Prostate gland (tissue), 2 donors: ENCODE data around the gene LZTR1. TPM values are rescaled to one million over a fixed set of nuclear protein-coding genes. Genes with fewer than 3 reads are reported as not detected.
"Not testable (repeated sequence)": the region's sequence is repeated elsewhere in the genome, so short reads cannot be mapped to it uniquely, and the experiment has no call there.

Source experiments
- DNase-seq: peaks from one replicate; pipeline ENCODE4 v3.0.0-alpha.2; 2019; ENCODE audit warnings: low spot score
- H3K27ac ChIP-seq, 2 donors: fragments of 200-600 bp; sonication (generic); 2 replicates each; pipeline ENCODE4 v1.5.1; 2017 to 2019
- H3K27me3 ChIP-seq: fragments of 200-600 bp; sonication (generic); replicated peaks from 2 replicates; pipeline ENCODE4 v1.5.1; 2019; ENCODE audit not compliant: insufficient read depth
- H3K36me3 ChIP-seq, 2 donors: fragments of 200-600 bp; sonication (generic); 1 replicate in 1 of 2; 2 replicates in 1 of 2; pipeline versions ENCODE4 v1.5.1 to v1.8.1; 2017 to 2019
- H3K4me1 ChIP-seq: fragments of 200-600 bp; sonication (generic); replicated peaks from 2 replicates; pipeline ENCODE4 v1.5.1; 2019
- H3K4me3 ChIP-seq, 2 donors: fragments of 200-600 bp; sonication (generic); 2 replicates each; pipeline ENCODE4 v1.5.1; 2017 to 2019
- H3K9me3 ChIP-seq: fragments of 200-600 bp; sonication (generic); 2 replicates; pipeline ENCODE4 v1.5.1; 2017
- CTCF ChIP-seq, 4 experiments: fragments of 200-600 bp in 2 of 4; fragments of 450-650 bp in 2 of 4; sonication (generic) in 2 of 4; IDR thresholded peaks; 1 replicate in 3 of 4; 2 replicates in 1 of 4; pipeline ENCODE4 v1.5.1; 2016 to 2019; ENCODE audit warnings: antibody characterized with exemption in 4 of 4, mild to moderate bottlenecking in 2 of 4, moderate library complexity in 2 of 4
- POLR2A ChIP-seq: fragments of 450-650 bp; IDR thresholded peaks from one replicate; pipeline ENCODE4 v1.6.1; 2016; ENCODE audit warnings: antibody characterized with exemption, mild to moderate bottlenecking
- POLR2AphosphoS5 ChIP-seq: sonication (generic); formaldehyde crosslinking; IDR thresholded peaks from one replicate; pipeline ENCODE4 v1.6.1; 2017; ENCODE audit warnings: antibody characterized with exemption
- WGBS: methylation state at CpG from one replicate; pipeline ENCODE4 v1.1.5; 2018; 5-methylcytosine and 5-hydroxymethylcytosine counted together
- intact Hi-C: fragments of 100-400 bp; cut with DNase I; formaldehyde crosslinking; loops from one replicate; pipeline ENCODE4 v1.14.2; 2022
- total RNA-seq, 2 donors: library from RNA; depleted of rRNA; stranded (reverse); fragments of >200 nt; gene quantifications; one replicate each; pipeline ENCODE4 v1.1.0, GENCODE V29; 2016

LZTR1 gene
- total RNA-seq, 2 donors from 2014 or later: 41.5 to 48.9 TPM

DNA sequence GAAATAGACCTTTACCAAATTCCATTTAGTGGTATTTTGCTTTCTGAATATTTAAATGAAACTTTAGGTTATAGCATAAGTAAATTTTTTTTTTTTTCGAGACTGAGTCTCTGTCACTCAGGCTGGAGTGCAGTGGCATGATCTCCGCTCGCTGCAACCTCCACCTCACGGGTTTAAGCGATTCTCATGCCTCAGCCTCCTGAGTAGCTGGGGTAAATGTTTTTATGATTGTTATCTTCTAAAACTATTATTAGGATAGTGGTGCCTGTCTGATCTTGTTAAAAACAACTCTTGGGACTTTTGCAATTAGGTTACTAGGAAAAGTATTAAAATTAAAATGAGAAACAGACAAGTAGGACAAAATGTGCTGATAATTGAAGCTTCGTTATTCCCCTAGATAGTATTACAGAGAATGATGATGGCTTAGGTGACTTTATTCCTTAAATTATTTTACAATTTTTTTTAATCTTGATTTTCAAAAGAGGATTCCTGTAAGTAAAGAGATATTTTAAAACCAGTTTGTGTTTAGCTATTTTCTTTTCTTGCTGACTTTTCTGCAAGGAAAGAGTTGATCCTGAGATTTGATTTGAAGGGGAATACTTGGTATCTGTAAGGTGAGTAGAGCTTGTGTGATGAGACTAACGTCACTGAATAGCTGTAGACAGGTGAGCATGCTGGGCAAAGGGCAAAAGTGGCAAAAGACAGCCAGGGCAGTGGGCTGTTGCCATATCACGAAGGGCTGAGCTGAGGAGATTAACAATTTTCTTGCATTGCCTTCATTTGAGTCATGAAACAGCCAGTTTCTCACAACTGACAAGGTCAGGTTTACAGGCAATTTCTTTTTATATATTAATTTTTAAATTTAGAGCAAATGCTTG is 44.1 kb upstream of the LZTR1 start:
- no peaks in the 10 kb centered on the region for H3K36me3 ChIP-seq
- H3K27ac ChIP-seq: peak overlapping the region in 1 of 2 donors; percentile 11
- H3K4me1 ChIP-seq: peaks cover 5% of the 10 kb centered on the region
- TF ChIP-seq CTCF (IDR thresholded peaks at IDR 0.05) (no peak), POLR2A (no peak), POLR2AphosphoS5 (no peak)
- 43% methylated on average over 8 of the region's 8 CpGs for WGBS
- intact Hi-C loops: no loop called here
- H3K9me3 ChIP-seq: no peaks in the 10 kb centered on the region
- no peaks in the 10 kb centered on the region for H3K27me3 ChIP-seq
- DNase-seq: no peak
- no peak overlapping the region for H3K4me3 ChIP-seq

GRCh38 chr22:20939457-20940185 is 42.5 kb upstream of the LZTR1 start:
- H3K27me3 ChIP-seq, DNase-seq, H3K27ac ChIP-seq, H3K36me3 ChIP-seq, intact Hi-C loops, H3K4me3 ChIP-seq, H3K9me3 ChIP-seq, H3K4me1 ChIP-seq: not testable (repeated sequence)
- 89% methylated on average over 14 of the region's 14 CpGs for WGBS

DNA sequence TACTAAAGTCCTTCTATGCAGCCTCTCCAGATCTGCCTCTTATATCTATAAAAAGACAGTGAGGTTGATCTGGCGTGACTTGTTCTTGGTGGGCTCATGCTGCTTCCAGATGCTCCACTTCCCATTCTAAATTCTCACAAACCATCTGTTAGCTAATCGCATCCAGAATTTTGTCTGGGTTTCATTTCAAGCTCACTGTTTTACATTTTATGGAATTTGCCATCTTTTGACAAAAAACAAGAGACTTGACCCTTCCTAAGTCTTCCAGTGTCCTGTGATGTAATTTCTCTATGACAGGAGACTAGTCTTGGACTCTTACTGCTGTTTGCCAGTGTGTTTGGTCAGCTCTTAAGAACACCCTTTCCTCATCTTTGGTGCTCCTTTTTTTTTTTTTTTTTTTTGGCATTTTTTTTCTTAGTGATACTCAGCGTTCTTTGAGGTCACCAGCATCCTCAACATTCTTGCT is 41.9 kb upstream of the LZTR1 start:
- Histone ChIP-seq H3K4me1 (peaks cover 5% of the 10 kb centered on the region), H3K36me3 (no peaks in the 10 kb centered on the region), H3K4me3 (no peak overlapping the region), H3K9me3 (no peaks in the 10 kb centered on the region), H3K27ac (no peak overlapping the region), H3K27me3 (no peaks in the 10 kb centered on the region)
- 64% methylated on average over 3 of the region's 3 CpGs for WGBS
- DNase-seq: no peak
- intact Hi-C loops: no loop called here
- no peak for TF ChIP-seq POLR2AphosphoS5
- TF ChIP-seq CTCF (IDR thresholded peaks at IDR 0.05): no peak
- TF ChIP-seq POLR2A: no peak

- Histone ChIP-seq H3K4me1 (peaks cover 5% of the 10 kb centered on the region), H3K9me3 (no peaks in the 10 kb centered on the region), H3K27me3 (no peaks in the 10 kb centered on the region), H3K27ac (no peak overlapping the region), H3K4me3 (no peak overlapping the region), H3K36me3 (no peaks in the 10 kb centered on the region)
- no peak for DNase-seq
- TF ChIP-seq CTCF (IDR thresholded peaks at IDR 0.05) (no peak), POLR2AphosphoS5 (no peak), POLR2A (no peak)
- WGBS: 82% methylated on average over 4 of the region's 4 CpGs
- intact Hi-C loops: no loop called here
Observed at GRCh38 chr22:20940904-20941385, 41.2 kb upstream of the LZTR1 start.

DNA sequence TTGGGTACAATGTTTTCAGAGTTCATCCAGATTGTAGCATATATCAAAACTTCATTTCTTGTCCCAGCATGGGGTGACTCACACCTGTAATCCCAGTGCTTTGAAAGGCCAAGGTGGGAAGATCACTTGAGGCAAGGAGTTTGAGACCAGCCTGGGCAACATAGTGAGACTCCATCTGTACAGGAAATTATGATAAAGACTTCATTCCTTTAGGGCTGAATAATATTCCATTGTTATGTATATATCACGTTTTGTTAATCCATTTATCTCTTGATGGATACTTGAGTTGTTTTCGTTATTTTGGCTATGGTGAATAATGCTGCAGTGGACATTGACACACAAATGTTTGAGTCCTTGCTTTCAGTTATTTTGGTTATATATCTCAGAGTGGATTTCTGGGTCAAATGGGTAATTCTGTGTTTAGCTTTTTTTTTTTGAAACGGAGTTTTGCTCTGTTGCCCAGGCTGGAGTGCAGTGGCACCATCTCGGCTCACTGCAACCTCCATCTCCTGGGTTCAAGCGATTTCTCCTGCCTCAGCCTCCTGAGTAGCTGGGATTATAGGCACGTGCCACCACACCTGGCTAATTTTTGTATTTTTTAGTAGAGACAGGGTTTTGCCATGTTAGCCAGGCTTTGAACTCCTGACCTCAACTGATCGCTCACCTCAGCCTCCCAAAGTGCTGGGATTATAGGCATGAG is 39.7 kb upstream of the LZTR1 start:
- DNase-seq, intact Hi-C loops, H3K4me3 ChIP-seq, H3K4me1 ChIP-seq, H3K27me3 ChIP-seq, H3K9me3 ChIP-seq, H3K36me3 ChIP-seq, H3K27ac ChIP-seq: not testable (repeated sequence)
- 91% methylated on average over 7 of the region's 7 CpGs for whole genome bisulfite sequencing
